Mesenchymal stem cell (in vitro differentiated cells and primary cell): ENCODE results near the gene B3GAT3.
A peak's percentile ranks its signal among the peaks of the same experiment; 100 is the strongest.
"Not testable (repeated sequence)": the region's sequence is repeated elsewhere in the genome, so short reads cannot be mapped to it uniquely, and the experiment has no call there.

Experiments
- DNase-seq: peaks from one replicate; pipeline ENCODE4 v3.0.0-alpha.2; 2013
- H2AFZ ChIP-seq: one replicate; pipeline ENCODE4 v1.6.1; 2013; ENCODE audit warnings: low read depth, mild to moderate bottlenecking, control low read depth, inconsistent platforms, low read length, moderate library complexity
- H2AK5ac ChIP-seq: 2 replicates; pipeline ENCODE4 v1.6.1; 2013; ENCODE audit warnings: low read length, moderate library complexity, mild to moderate bottlenecking, inconsistent platforms; ENCODE audit not compliant: severe bottlenecking
- H2BK120ac ChIP-seq: one replicate; pipeline ENCODE4 v1.6.1; 2013; ENCODE audit warnings: low read depth, mild to moderate bottlenecking, inconsistent platforms, low read length, moderate library complexity
- H2BK12ac ChIP-seq, 2 experiments: one replicate each; pipeline ENCODE4 v1.6.1; 2013; ENCODE audit warnings: inconsistent platforms in 2 of 2, low read length in 2 of 2, mild to moderate bottlenecking in 2 of 2, moderate library complexity in 2 of 2, control low read depth in 1 of 2
- H2BK15ac ChIP-seq: one replicate; pipeline ENCODE4 v1.6.1; 2013; ENCODE audit warnings: mild to moderate bottlenecking, low read depth, inconsistent platforms; ENCODE audit not compliant: poor library complexity, severe bottlenecking
- H2BK5ac ChIP-seq: 2 replicates; pipeline ENCODE4 v1.6.1; 2013; ENCODE audit warnings: low read depth, mild to moderate bottlenecking, low read length, control low read depth, inconsistent platforms; ENCODE audit not compliant: poor library complexity, severe bottlenecking
- H3K14ac ChIP-seq, 2 experiments: one replicate each; pipeline ENCODE4 v1.6.1; 2013; ENCODE audit warnings: inconsistent platforms in 2 of 2, low read length in 2 of 2, control low read depth in 1 of 2, mild to moderate bottlenecking in 1 of 2, moderate library complexity in 1 of 2
- H3K18ac ChIP-seq, 2 experiments: one replicate each; pipeline ENCODE4 v1.6.1; 2013; ENCODE audit warnings: inconsistent platforms in 2 of 2, low read length in 2 of 2, control low read depth in 1 of 2, low read depth in 1 of 2, mild to moderate bottlenecking in 1 of 2
- H3K23ac ChIP-seq, 2 experiments: one replicate each; pipeline ENCODE4 v1.6.1; 2013; ENCODE audit warnings: inconsistent platforms in 2 of 2, low read length in 2 of 2, mild to moderate bottlenecking in 2 of 2, moderate library complexity in 2 of 2, control low read depth in 1 of 2
- H3K27ac ChIP-seq: 2 replicates; pipeline ENCODE4 v1.5.1; 2013; ENCODE audit warnings: mild to moderate bottlenecking, moderate library complexity, low read length, control low read depth, inconsistent platforms; ENCODE audit not compliant: poor library complexity, severe bottlenecking
- H3K27me3 ChIP-seq, 2 experiments: 2 replicates each; pipeline versions ENCODE4 v1.6.1 to v1.7.0; 2013; ENCODE audit warnings: low read length in 2 of 2, mild to moderate bottlenecking in 2 of 2, moderate library complexity in 2 of 2, control low read depth in 1 of 2, inconsistent platforms in 1 of 2; ENCODE audit not compliant: control insufficient read depth in 1 of 2, insufficient read depth in 1 of 2
- H3K36me3 ChIP-seq, 2 experiments: 2 replicates each; pipeline versions ENCODE4 v1.6.1 to v1.7.0; 2013; ENCODE audit warnings: low read length in 2 of 2, control low read depth in 1 of 2, inconsistent platforms in 1 of 2, low read depth in 1 of 2, mild to moderate bottlenecking in 1 of 2; ENCODE audit not compliant: insufficient read depth in 2 of 2, control insufficient read depth in 1 of 2
- H3K4ac ChIP-seq, 2 experiments: one replicate each; pipeline ENCODE4 v1.6.1; 2013; ENCODE audit warnings: inconsistent platforms in 2 of 2, low read length in 2 of 2, mild to moderate bottlenecking in 2 of 2, moderate library complexity in 2 of 2, control low read depth in 1 of 2, low read depth in 1 of 2
- H3K4me1 ChIP-seq: 2 replicates; pipeline ENCODE4 v1.6.1; 2013; ENCODE audit warnings: low read depth, low read length, control low read depth; ENCODE audit not compliant: control insufficient read depth, insufficient read depth
- H3K4me2 ChIP-seq: 2 replicates; pipeline ENCODE4 v1.6.1; 2013; ENCODE audit warnings: low read length, mild to moderate bottlenecking, inconsistent platforms; ENCODE audit not compliant: poor library complexity, severe bottlenecking
- H3K4me3 ChIP-seq, 2 experiments: 2 replicates each; pipeline versions ENCODE4 v1.5.1 to v1.7.0; 2013; ENCODE audit warnings: low read length in 2 of 2, mild to moderate bottlenecking in 2 of 2, control low read depth in 1 of 2, low read depth in 1 of 2; ENCODE audit not compliant: insufficient read depth in 1 of 2
- H3K79me1 ChIP-seq: replicated peaks from 2 replicates; pipeline ENCODE4 v1.6.1; 2013; ENCODE audit warnings: mild to moderate bottlenecking, control low read depth, low read length, inconsistent platforms; ENCODE audit not compliant: poor library complexity, severe bottlenecking
- H3K9ac ChIP-seq: 2 replicates; pipeline ENCODE4 v1.7.0; 2013; ENCODE audit warnings: mild to moderate bottlenecking, low read length, moderate library complexity
- H3K9me3 ChIP-seq: 2 replicates; pipeline ENCODE4 v1.7.0; 2013; ENCODE audit warnings: mild to moderate bottlenecking, low read length; ENCODE audit not compliant: control insufficient read depth
- H4K8ac ChIP-seq: one replicate; pipeline ENCODE4 v1.6.1; 2013; ENCODE audit warnings: inconsistent platforms, mild to moderate bottlenecking, low read length, moderate library complexity
- H4K91ac ChIP-seq: one replicate; pipeline ENCODE4 v1.6.1; 2013; ENCODE audit warnings: mild to moderate bottlenecking, low read length, inconsistent platforms
- WGBS: methylation state at CpG from one replicate; pipeline ENCODE4 v1.1.7; 2013; ENCODE audit warnings: mixed read lengths; 5-methylcytosine and 5-hydroxymethylcytosine counted together

Gene B3GAT3

DNA sequence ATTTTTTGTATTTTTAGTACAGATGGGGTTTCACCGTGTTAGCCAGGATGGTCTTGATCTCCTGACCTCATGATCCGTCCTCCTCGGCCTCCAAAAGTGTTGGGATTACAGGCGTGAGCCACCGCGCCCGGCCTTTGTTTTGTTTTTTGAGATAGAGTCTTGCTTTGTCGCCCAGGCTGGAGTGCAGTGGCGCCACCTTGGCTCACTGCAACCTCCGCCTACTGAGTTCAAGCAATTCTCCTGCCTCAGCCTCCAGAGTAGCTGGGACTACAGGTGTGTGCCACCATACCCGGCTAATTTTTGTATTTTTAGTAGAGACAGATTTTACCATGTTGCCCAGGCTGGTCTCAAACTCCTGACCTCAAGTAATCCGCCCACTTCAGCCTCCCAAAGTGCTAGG lies 28.5 kb upstream of the B3GAT3 start:
- H4K8ac ChIP-seq, H3K9ac ChIP-seq, H3K4me3 ChIP-seq, H2BK15ac ChIP-seq, H2BK120ac ChIP-seq, H2AFZ ChIP-seq, H3K18ac ChIP-seq, H2AK5ac ChIP-seq, H3K9me3 ChIP-seq, H2BK12ac ChIP-seq, H3K27ac ChIP-seq, DNase-seq, H3K23ac ChIP-seq, H3K27me3 ChIP-seq, H4K91ac ChIP-seq, H3K14ac ChIP-seq, H3K4ac ChIP-seq, H3K4me2 ChIP-seq, H2BK5ac ChIP-seq: not testable (repeated sequence)
- H3K4me1 ChIP-seq: peaks cover 11% of the 10 kb centered on the region
- peaks cover 24% of the 10 kb centered on the region for H3K79me1 ChIP-seq
- WGBS: 96% methylated on average over 12 of the region's 12 CpGs
- peaks cover 28 to 31% of the 10 kb centered on the region in 2 experiments for H3K36me3 ChIP-seq

DNA sequence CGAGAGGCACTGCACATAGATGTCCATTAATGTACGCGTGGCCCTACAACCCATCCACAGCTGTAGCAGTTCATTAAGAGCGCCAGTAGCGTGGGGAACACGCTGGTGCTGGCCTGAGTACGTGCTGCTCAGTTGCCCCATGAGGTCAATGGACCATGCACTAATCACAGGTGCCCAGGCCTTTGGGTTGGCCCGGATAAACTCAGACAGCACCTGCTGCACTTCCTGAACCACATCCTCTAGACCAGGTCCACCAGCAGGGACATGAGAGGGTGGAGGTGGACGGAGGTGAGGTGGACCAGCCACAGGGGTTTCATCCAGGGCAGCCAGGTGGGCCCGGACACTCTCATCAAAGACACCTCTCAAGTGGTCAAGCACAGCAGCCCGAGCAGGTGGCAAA lies 27.7 kb upstream of the B3GAT3 start:
- peaks cover 24% of the 10 kb centered on the region for H3K79me1 ChIP-seq

DNA sequence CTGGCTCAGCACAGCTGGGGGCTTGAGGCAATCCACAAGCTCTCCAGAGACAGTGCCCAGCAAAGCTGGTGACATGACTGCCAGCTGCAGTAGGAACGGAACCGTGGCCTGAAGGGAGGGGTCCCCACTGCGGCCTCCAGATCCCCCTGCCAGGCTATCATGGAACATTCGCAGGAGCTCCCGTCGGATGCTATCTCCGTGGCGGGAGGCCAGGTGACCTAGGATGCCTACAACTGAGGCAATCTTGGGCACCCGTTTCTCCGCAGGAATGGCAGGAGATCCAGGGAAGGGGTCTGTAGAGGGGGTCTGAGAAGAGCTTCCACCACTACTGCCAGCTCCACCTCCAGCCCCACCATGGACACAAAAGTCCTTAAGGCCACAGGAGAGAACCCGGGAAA lies 27.2 kb upstream of the B3GAT3 start:
- Histone ChIP-seq H3K4ac (no peak overlapping the region), H3K27me3 (no peaks in the 10 kb centered on the region), H2AFZ (no peak overlapping the region), H3K18ac (no peak overlapping the region), H3K4me1 (peaks cover 16% of the 10 kb centered on the region), H2BK5ac (no peak overlapping the region), H3K27ac (no peak overlapping the region), H2BK120ac (no peak overlapping the region), H3K14ac (no peak overlapping the region), H2AK5ac (no peak overlapping the region), H2BK12ac (no peak overlapping the region), H3K4me3 (no peak overlapping the region), H3K9ac (no peak overlapping the region), H3K79me1 (peaks cover 24% of the 10 kb centered on the region), H3K4me2 (no peak overlapping the region), H2BK15ac (no peak overlapping the region), H4K8ac (no peak overlapping the region), H3K9me3 (no peaks in the 10 kb centered on the region), H4K91ac (no peak overlapping the region), H3K36me3 (peaks cover 37% of the 10 kb centered on the region in 2 experiments), H3K23ac (no peak overlapping the region)
- no peak for DNase-seq
- WGBS: 94% methylated on average over 9 of the region's 11 CpGs

More for the DNA sequence above, 27.7 kb upstream of the B3GAT3 start:
- no peak overlapping the region for H2BK12ac ChIP-seq
- no peak overlapping the region for H3K18ac ChIP-seq
- H3K4me2 ChIP-seq: no peak overlapping the region
- H3K36me3 ChIP-seq: peaks cover 32% of the 10 kb centered on the region in 2 experiments
- no peak overlapping the region for H2BK120ac ChIP-seq
- H2AK5ac ChIP-seq: no peak overlapping the region
- no peaks in the 10 kb centered on the region for H3K9me3 ChIP-seq
- H2BK15ac ChIP-seq: no peak overlapping the region
- H3K27me3 ChIP-seq: no peaks in the 10 kb centered on the region
- no peak overlapping the region for H3K4ac ChIP-seq
- no peak overlapping the region for H4K8ac ChIP-seq
- WGBS: 99% methylated on average over 11 of the region's 11 CpGs
- H2BK5ac ChIP-seq: no peak overlapping the region
- H3K14ac ChIP-seq: no peak overlapping the region
- H3K9ac ChIP-seq: no peak overlapping the region
- no peak overlapping the region for H2AFZ ChIP-seq
- no peak for DNase-seq
- H3K27ac ChIP-seq: no peak overlapping the region
- H3K23ac ChIP-seq: no peak overlapping the region
- no peak overlapping the region for H3K4me3 ChIP-seq
- no peak overlapping the region for H4K91ac ChIP-seq
- H3K4me1 ChIP-seq: peaks cover 16% of the 10 kb centered on the region

- Histone ChIP-seq H3K4me1 (peaks cover 14% of the 10 kb centered on the region), H3K9ac (peak overlapping the region; percentile 65), H3K4ac (no peak overlapping the region), H3K79me1 (peaks cover 24% of the 10 kb centered on the region), H3K18ac (no peak overlapping the region), H3K4me2 (no peak overlapping the region), H2AFZ (no peak overlapping the region), H4K91ac (no peak overlapping the region), H2BK120ac (no peak overlapping the region), H4K8ac (no peak overlapping the region), H3K4me3 (no peak overlapping the region), H3K27me3 (no peaks in the 10 kb centered on the region), H3K36me3 (peaks cover 43% of the 10 kb centered on the region in 2 experiments), H3K23ac (no peak overlapping the region), H3K27ac (no peak overlapping the region), H3K14ac (no peak overlapping the region), H2BK15ac (peak overlapping the region; percentile 56), H2AK5ac (no peak overlapping the region), H2BK12ac (no peak overlapping the region), H2BK5ac (no peak overlapping the region), H3K9me3 (no peaks in the 10 kb centered on the region)
- 96% methylated on average over 24 of the region's 24 CpGs for WGBS
- DNase-seq: no peak
Measured at GRCh38 chr11:62648185-62648966, 26.6 kb upstream of the B3GAT3 start.
